Neural cell (in vitro differentiated cells): ENCODE measurements around the gene NFU1. TPM values are rescaled to one million over a fixed set of nuclear protein-coding genes. Genes with fewer than 3 reads are reported as not detected.

Experiments
- H2AFZ ChIP-seq: fragments of 200-600, 300-800 bp; sonication (generic), shearing (Covaris generic); 2 replicates; pipeline ENCODE4 v1.6.0; 2014; ENCODE audit warnings: low read depth, mild to moderate bottlenecking, antibody characterized with exemption, low read length, moderate library complexity
- H3F3A ChIP-seq: fragments of 200-600 bp; shearing (Covaris generic); 2 replicates; pipeline ENCODE4 v1.6.1; 2016; ENCODE audit warnings: mild to moderate bottlenecking, moderate library complexity, mixed read lengths, antibody characterized with exemption, low read length; ENCODE audit not compliant: insufficient read depth, poor library complexity, severe bottlenecking
- H3K27ac ChIP-seq: fragments of 200-600, 300-800 bp; sonication (generic), shearing (Covaris generic); 2 replicates; pipeline ENCODE4 v1.5.1; 2014; ENCODE audit warnings: mild to moderate bottlenecking, low read length, moderate library complexity
- H3K27me3 ChIP-seq: fragments of 300-800, 200-600 bp; sonication (generic), shearing (Covaris generic); 2 replicates; pipeline ENCODE4 v1.6.0; 2014; ENCODE audit warnings: mild to moderate bottlenecking, low read depth, low read length, moderate library complexity; ENCODE audit not compliant: insufficient read depth
- H3K36me3 ChIP-seq: fragments of 300-800, 200-600 bp; sonication (generic), shearing (Covaris generic); 2 replicates; pipeline ENCODE4 v1.5.1; 2014; ENCODE audit warnings: mild to moderate bottlenecking, antibody characterized with exemption, low read length, moderate library complexity; ENCODE audit not compliant: insufficient read depth
- H3K4me2 ChIP-seq: fragments of 300-800, 200-600 bp; sonication (generic), shearing (Covaris generic); 2 replicates; pipeline ENCODE4 v1.6.0; 2014; ENCODE audit warnings: mild to moderate bottlenecking, low read length
- H3K4me3 ChIP-seq: fragments of 300-800, 200-600 bp; sonication (generic), shearing (Covaris generic); 2 replicates; pipeline ENCODE4 v1.5.1; 2014; ENCODE audit warnings: mild to moderate bottlenecking, low read length, moderate library complexity
- H3K79me2 ChIP-seq: fragments of 200-600 bp; shearing (Covaris generic); replicated peaks from 2 replicates; pipeline ENCODE4 v1.6.0; 2014; ENCODE audit warnings: mild to moderate bottlenecking, low read length, moderate library complexity; ENCODE audit not compliant: insufficient read depth
- H3K9ac ChIP-seq: fragments of 300-800, 200-600 bp; sonication (generic), shearing (Covaris generic); 2 replicates; pipeline ENCODE4 v1.6.1; 2016; ENCODE audit warnings: mild to moderate bottlenecking, low read length, mixed read lengths
- H3K9me2 ChIP-seq: fragments of 200-600 bp; shearing (Covaris generic); 2 replicates; pipeline ENCODE4 v1.6.1; 2016; ENCODE audit warnings: mild to moderate bottlenecking, low read length, mixed read lengths; ENCODE audit not compliant: insufficient read depth
- H3K9me3 ChIP-seq: fragments of 200-600, 300-800 bp; sonication (generic), shearing (Covaris generic); 2 replicates; pipeline ENCODE4 v1.6.1; 2016; ENCODE audit warnings: mild to moderate bottlenecking, mixed run types, low read length, moderate library complexity, mixed read lengths
- H4K20me1 ChIP-seq: fragments of 200-600 bp; shearing (Covaris generic); 2 replicates; pipeline ENCODE4 v1.6.1; 2016; ENCODE audit warnings: mild to moderate bottlenecking, mixed run types; ENCODE audit not compliant: insufficient read depth
- CTCF ChIP-seq: fragments of 450-650 bp; IDR thresholded peaks from 2 replicates; pipeline ENCODE4 v1.5.1; 2014; ENCODE audit warnings: antibody characterized with exemption, mild to moderate bottlenecking, moderate library complexity; ENCODE audit not compliant: poor library complexity, severe bottlenecking
- EP300 ChIP-seq: fragments of 450-650 bp; conservative IDR thresholded peaks from 2 replicates; pipeline ENCODE4 v1.6.1; 2014; ENCODE audit warnings: antibody characterized with exemption, mild to moderate bottlenecking, moderate library complexity; ENCODE audit not compliant: poor library complexity, severe bottlenecking
- EZH2 ChIP-seq: fragments of 200-600, 300-800 bp; shearing (Covaris generic), sonication (generic); IDR thresholded peaks from 2 replicates; pipeline ENCODE4 v1.6.1; 2014; ENCODE audit warnings: antibody characterized with exemption, low read length, borderline replicate concordance, mild to moderate bottlenecking; ENCODE audit not compliant: insufficient read depth, poor library complexity, severe bottlenecking
- MXI1 ChIP-seq: fragments of 450-650 bp; conservative IDR thresholded peaks from 2 replicates; pipeline ENCODE4 v1.6.1; 2014; ENCODE audit warnings: antibody characterized with exemption, mild to moderate bottlenecking; ENCODE audit not compliant: poor library complexity, severe bottlenecking
- POLR2AphosphoS5 ChIP-seq: IDR thresholded peaks from 2 replicates; pipeline ENCODE4 v1.6.1; 2012
- RAD21 ChIP-seq: fragments of 450-650 bp; conservative IDR thresholded peaks from 2 replicates; pipeline ENCODE4 v1.6.1; 2014; ENCODE audit warnings: antibody characterized with exemption, mild to moderate bottlenecking, moderate library complexity
- REST ChIP-seq: IDR thresholded peaks from 2 replicates; pipeline ENCODE4 v1.6.1; 2012; ENCODE audit warnings: borderline replicate concordance
- SMC3 ChIP-seq: fragments of 450-650 bp; conservative IDR thresholded peaks from 2 replicates; pipeline ENCODE4 v1.6.1; 2014; ENCODE audit warnings: antibody characterized with exemption, mild to moderate bottlenecking, moderate library complexity; ENCODE audit not compliant: poor library complexity
- TAF1 ChIP-seq: IDR thresholded peaks from 2 replicates; pipeline ENCODE4 v1.6.1; 2012; ENCODE audit warnings: low read depth
- polyA plus RNA-seq: library from polyadenylated mRNA; depleted of rRNA; stranded (reverse); fragments of >200 nt; gene quantifications from 2 replicates; pipeline ENCODE4 v1.2.3, GENCODE V29; 2014

Gene NFU1
- polyA plus RNA-seq, 1 donor from 2014 or later: 116 TPM

DNA sequence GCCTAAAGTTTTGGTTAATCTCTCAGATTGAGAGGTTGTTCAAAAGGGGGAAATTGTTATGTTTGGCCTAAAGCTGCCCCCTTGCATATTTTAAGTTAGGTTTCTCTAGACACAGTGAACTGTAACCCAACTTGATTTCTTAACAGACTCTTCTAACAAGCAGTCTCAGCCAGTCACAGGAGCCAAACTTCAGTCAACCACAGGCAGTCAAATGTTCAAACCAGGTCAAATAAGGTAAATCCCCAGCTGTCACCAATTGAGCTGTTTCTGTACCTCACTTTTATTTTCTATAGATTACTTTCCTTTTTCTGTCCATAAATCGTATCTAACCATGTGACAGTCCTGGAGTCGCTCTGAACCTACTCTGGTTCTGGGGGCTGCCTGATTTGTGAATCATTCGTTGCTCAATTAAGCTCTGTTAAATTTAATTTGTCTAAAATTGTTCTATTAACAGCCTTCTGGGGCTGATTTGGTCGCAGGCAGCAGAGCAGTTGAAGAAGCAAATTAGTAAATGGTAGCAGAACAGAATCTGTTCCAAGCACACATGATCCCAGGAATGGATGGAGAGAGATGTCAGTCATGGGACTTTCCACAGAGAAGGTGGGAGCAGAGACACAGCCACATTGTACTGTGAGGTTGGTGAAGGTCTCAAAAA, 16.4 kb upstream of the NFU1 start:
- Histone ChIP-seq H2AFZ (no peak overlapping the region), H3F3A (no peaks in the 10 kb centered on the region)
- no peak for TF ChIP-seq REST
- TF ChIP-seq EZH2: no peak
- TF ChIP-seq SMC3: no peak
- no peak for TF ChIP-seq RAD21
- TF ChIP-seq TAF1: no peak
- no peak for TF ChIP-seq MXI1
- no peak for TF ChIP-seq EP300
- TF ChIP-seq CTCF: no peak
- TF ChIP-seq POLR2AphosphoS5: no peak

GRCh38 chr2:69452687-69453086, 15.5 kb upstream of the NFU1 start:
- H3K36me3 ChIP-seq: no peaks in the 10 kb centered on the region
- no peak overlapping the region for H3K9ac ChIP-seq
- H3K4me2 ChIP-seq: no peak overlapping the region
- H2AFZ ChIP-seq: no peak overlapping the region
- H3F3A ChIP-seq: no peaks in the 10 kb centered on the region
- H3K4me3 ChIP-seq: no peak overlapping the region
- TF ChIP-seq EP300 (no peak), REST (no peak), RAD21 (no peak), MXI1 (no peak), SMC3 (no peak), POLR2AphosphoS5 (no peak), CTCF (no peak), EZH2 (no peak), TAF1 (no peak)
- H3K9me3 ChIP-seq: no peaks in the 10 kb centered on the region
- no peaks in the 10 kb centered on the region for H4K20me1 ChIP-seq
- H3K79me2 ChIP-seq: no peaks in the 10 kb centered on the region
- H3K9me2 ChIP-seq: no peaks in the 10 kb centered on the region
- no peaks in the 10 kb centered on the region for H3K27me3 ChIP-seq
- no peak overlapping the region for H3K27ac ChIP-seq

More for the DNA sequence above, 16.4 kb upstream of the NFU1 start:
- Histone ChIP-seq H3K9me2 (no peaks in the 10 kb centered on the region), H3K4me3 (no peak overlapping the region), H3K9me3 (no peaks in the 10 kb centered on the region), H3K27ac (no peak overlapping the region), H3K4me2 (no peak overlapping the region), H3K27me3 (no peaks in the 10 kb centered on the region), H3K36me3 (no peaks in the 10 kb centered on the region), H3K79me2 (no peaks in the 10 kb centered on the region), H3K9ac (no peak overlapping the region), H4K20me1 (no peaks in the 10 kb centered on the region)
